DMS79 (cell line): ENCODE measurements around the gene FRAS1.
"Not testable (repeated sequence)": the region's sequence is repeated elsewhere in the genome, so short reads cannot be mapped to it uniquely, and the experiment has no call there.

ENCODE experiments used
- DNase-seq: peaks from one replicate; lab custom pipeline; 2025; lab: John Stamatoyannopoulos, UW

FRAS1 gene

GRCh38 chr4:78057600-78058550 lies 752 bp downstream of the FRAS1 start:
- DNase-seq: peak; percentile 18

GRCh38 chr4:78058591-78059523 lies 1.7 kb downstream of the FRAS1 start:
- DNase-seq: peak; percentile 13

GRCh38 chr4:78059524-78059889 lies 2.4 kb downstream of the FRAS1 start:
- peak; percentile 67 for DNase-seq

GRCh38 chr4:78059938-78060337 lies 2.8 kb downstream of the FRAS1 start:
- no peak for DNase-seq

DNA sequence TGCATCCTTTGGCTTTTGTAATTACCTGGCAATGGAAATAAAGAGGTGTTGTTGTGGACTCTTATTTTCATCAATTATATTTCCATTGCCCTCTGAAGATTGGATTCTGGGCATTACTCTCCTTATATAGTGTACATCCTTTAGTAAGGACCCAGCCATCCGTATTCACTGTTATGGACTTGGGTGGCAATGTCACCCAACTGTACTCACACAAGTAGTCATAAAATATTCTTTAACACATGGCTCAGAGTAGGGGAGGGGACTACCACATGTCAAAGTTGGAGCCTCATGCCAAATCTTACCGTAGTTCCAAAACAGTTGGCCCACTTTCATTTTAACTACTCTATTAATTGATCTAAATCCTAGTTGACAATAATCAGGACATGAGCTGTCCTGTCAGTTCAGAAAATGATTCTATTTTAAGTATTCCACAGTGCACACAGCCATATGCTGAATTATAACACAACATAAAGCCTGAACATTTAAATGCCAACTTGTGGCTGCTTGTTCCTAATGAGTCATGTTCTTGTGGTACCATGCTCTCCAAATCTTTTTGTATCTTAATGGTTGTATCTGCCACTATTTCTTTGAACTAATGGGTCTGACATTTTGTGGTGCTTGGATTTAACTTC lies 4.9 kb downstream of the FRAS1 start:
- no peak for DNase-seq

GRCh38 chr4:78065508-78066192 lies 8.5 kb downstream of the FRAS1 start:
- no peak for DNase-seq

DNA sequence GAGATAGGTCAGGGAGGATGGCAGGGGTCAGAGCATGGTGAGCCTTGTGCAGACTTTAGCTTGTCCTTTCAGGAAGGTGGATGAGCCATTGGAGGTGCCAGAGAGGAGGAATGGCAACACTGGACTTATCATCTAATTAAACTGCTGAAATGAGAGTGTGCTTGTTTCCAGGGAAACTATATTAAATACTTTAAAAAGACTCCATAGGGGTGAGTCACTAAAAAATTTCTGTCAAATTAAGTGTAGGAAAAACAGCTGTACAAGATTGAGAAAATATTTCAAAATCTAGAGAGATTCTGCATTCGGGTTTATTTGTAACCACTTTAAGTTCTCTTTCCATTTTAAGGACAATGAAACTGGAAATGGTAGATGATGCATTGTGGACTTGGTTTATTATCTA lies 11.4 kb downstream of the FRAS1 start:
- no peak for DNase-seq

GRCh38 chr4:78069319-78069718 lies 12.2 kb downstream of the FRAS1 start:
- DNase-seq: no peak

DNA sequence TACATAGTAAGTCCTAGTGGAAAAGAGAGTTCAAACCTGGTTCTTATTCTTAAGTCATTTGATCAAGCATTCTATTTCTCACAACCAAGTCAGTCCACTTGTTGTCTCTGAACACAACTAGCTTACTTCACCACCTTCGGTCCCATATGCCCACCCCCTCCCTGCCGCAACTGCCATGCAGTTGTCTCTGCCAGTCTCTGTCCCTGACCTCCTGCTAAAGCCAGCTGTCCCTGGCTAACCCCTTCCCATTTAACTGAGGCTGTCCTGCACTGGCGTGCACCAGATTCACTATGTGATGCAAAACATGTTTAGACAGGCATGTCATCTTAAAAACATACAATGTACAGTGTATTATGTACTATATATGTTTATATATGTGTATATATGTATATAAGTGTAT lies 12.7 kb downstream of the FRAS1 start:
- no peak for DNase-seq

DNA sequence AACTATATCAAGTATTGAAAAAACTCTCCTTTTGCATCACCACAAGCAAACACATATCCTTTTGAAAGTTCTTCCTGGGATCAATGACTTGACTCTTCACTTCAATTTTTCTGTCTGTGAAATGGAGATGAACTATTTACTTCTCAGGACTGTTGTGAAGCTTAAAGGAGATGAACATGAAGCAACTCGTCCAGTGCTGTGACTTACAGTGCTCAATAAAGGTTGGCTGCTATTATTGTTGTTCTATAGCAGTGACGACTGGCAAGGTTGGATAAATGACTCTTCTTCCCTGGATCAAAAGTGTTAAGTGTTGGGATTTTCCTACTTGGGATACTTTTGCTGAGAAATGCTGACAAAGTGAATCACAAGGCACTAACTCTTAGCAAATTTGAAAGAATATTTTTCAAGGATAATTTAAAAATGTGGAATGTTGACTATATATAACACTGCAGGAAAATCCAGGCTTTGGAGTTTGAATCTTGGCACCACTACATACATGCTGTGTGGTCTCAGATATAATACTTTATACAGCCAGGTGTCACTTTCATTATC lies 13.7 kb downstream of the FRAS1 start:
- no peak for DNase-seq

DNA sequence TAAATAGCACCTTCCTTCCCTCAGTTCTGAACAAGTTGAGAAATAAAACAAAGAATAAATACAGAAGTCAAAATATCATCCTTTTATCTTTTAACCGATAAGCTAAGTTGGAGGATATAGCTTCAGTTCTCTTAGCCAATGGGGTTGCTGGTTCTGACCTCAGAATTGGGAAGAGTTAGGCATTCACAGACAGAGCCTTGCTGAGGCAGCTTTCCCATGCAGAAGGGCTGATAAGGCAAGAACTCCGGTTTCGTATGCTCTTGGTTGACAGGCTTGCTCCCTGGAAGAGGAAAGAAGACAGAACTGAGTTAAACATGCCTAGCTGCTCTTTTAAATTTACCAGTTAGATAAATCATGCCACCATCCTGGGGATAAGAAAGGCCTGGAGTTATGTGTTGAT lies 17.6 kb downstream of the FRAS1 start:
- no peak for DNase-seq

DNA sequence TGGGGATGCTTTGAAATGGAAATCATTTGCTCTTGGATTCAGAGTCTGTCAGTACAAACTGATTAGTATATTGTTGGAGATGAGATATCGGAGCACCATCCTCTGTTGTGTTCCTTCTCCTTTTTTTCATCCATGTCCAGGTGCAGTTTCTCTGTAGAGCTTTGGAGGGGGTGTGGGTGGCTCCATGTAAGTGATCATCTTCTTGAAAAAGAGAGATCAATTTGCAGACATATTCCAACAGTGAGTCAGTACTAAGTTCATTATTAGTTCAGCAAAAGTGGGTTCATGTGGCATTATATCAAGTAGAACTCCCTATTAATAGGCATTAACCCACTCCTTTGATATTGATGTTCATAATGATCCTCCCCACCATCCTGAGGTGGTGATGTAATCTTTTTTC lies 18.9 kb downstream of the FRAS1 start:
- no peak for DNase-seq

DNA sequence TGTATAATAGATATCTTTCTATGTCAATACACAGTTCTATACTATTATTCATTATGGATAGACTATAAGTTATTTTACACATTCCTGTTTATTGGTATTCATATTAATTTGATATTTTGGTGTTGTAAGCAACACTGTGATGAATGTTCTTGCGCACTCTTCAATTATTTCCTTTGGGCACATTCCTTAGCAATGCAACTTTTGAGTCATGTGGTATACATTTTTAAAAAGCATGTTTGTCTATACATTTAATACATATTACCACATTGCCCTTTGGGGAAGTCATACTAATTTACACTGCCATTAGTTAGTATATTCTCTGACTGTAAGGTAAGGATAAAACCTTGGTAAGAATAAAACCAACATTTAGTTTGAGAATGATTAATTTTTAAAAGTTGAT lies 21.0 kb downstream of the FRAS1 start:
- DNase-seq: no peak

DNA sequence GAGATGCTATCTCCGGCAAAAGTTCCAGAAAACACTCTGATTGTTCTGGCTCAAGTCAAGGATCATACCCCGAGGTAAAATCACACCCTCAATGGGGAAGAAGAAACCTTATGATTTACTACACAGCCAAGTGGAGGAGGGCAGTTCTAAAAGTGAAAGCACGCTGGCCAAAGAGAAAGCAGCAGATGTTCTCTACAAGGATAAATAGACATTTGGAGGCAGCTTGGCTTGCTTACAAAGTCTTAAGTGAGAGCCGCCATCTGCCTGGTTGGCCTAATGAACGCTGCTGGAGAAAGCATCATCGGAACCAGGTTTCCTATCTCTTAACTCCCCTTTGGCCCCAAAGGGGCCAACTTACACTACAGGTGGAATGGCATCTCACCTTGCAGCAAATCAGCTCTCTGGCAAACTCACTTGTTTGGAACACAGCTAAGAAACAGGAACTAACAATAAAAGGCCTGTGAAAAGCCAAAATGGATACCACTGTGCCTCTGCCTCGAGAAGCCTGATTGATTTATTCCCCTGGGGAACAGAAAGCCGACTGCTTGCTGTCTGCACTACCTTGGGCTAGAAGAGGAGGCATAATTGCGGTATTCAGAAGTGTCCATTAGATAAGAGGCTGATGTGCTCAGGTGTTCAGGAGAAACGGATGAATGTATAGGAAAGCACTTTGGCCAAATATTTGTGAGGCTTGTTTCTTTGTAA lies 22.8 kb downstream of the FRAS1 start:
- no peak for DNase-seq

- no peak for DNase-seq
Measured at GRCh38 chr4:78081541-78081940, 24.4 kb downstream of the FRAS1 start.

DNA sequence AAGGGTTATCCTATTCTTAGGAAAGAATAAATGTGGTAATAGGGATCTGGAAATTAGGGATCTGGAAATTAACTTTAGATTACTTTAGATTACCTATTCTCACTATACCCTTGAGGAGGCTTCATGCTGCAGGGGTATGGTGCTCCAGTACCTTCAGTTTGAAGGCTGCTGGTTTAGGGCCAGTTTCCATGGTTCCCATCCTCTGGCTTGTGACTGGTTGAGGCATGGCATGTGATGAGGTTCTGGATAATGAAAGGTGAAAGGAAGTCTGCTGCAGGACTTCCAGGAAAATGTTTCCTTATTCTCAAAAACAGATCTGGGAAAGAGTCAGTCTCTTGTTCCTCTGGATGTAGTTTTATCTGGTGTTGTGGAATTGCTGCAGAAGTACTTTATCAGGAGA lies 25.9 kb downstream of the FRAS1 start:
- DNase-seq: no peak

DNA sequence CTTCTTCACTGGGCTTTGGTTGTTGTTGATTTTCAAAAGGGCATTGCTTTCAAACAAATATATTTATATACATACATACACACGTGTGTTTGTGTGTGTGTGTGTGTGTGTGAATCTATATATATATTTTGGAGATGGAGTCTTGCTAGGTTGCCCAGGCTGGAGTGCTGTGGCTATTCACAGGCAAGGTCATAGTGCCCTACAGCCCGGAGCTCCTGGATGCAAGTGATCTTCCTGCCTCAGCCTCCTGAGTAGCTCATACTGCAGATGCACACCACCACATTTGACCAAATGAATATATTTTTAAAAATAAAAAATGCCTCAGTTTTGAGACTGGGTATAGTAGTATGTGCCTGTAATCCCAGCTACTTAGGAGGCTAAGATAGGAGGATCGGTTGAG lies 34.4 kb downstream of the FRAS1 start:
- no peak for DNase-seq

GRCh38 chr4:78092350-78092749 lies 35.2 kb downstream of the FRAS1 start:
- DNase-seq: not testable (repeated sequence)

DNA sequence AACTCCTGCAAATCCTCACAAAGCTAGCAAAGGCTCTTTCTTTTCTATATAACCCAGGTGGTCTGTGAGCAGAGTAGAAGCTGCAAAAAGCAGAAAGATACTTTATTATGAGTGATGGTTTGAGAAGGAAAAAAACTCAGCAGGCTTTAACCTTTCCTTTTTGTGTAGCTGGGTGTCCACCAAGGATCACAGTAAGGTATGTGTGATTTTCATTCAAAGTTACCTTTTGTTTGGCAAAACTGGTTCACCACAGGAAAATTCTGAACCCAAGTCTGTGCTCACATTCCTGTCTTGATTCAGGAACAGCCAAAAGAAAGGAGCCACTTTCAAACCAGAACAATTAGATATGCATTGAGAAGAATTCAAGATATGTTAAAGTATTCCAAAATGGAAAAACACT lies 35.7 kb downstream of the FRAS1 start:
- no peak for DNase-seq

DNA sequence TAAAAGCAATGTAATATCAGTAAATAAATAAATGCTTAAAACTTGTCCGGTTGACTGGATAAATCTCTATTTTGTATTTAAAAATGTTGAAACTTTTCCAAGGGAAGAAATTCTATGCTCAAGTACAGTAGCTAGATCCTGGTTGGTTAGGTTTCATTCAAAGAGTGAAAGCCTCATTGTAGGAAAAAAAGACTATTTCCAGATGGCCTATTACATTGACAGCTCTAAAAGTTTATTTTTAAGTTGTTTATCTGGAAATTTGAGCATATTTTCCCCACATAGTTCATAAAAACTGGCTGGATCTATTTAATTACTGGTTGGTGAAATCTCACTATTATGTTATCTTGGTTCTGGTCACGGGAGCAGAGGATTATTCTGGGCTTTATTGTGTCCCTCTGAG lies 38.0 kb downstream of the FRAS1 start:
- DNase-seq: no peak

DNA sequence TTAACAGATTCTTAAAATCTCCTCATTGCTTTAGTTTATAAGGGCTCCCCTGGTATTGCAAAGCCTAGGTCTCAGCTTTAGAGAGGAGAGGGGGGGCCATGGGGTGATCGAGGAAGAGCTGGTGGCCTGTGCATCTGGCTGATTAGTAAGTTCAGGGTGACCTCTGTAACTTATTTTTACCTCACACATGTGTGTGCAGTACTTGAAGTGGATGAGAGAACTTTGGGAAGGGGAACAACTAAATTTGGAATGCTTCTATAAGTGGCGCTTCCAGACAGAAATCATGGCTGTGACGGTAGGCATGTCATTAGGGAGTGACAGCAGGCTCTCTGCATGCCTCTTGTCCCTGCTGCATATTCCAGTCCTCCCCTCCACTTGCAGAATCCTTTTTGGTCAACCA lies 41.9 kb downstream of the FRAS1 start:
- no peak for DNase-seq
